Brain microvascular endothelial cell (primary cell): ENCODE results near the gene CD109.

Source experiments
- DNase-seq: peaks from one replicate; pipeline ENCODE4 v3.0.0-alpha.2; 2020
- H3K27ac ChIP-seq: fragments of 250-450 bp; sonication (Bioruptor Pico); 2 replicates; pipeline ENCODE4 v1.5.1; 2020; ENCODE audit warnings: mild to moderate bottlenecking, moderate library complexity
- H3K27me3 ChIP-seq: fragments of 250-450 bp; sonication (Bioruptor Pico); replicated peaks from 2 replicates; pipeline ENCODE4 v1.5.1; 2020; ENCODE audit warnings: mild to moderate bottlenecking
- H3K36me3 ChIP-seq: fragments of 250-450 bp; sonication (Bioruptor Pico); replicated peaks from 2 replicates; pipeline ENCODE4 v1.5.1; 2020; ENCODE audit warnings: mild to moderate bottlenecking
- H3K4me3 ChIP-seq: 2 replicates; pipeline ENCODE4 v1.5.1; 2011; ENCODE audit warnings: low read depth, mild to moderate bottlenecking, control low read depth, low read length, moderate library complexity
- in situ Hi-C: cut with HindIII; loops from 2 replicates; pipeline ENCODE4 v1.10.0; 2017; ENCODE audit warnings: low sequenced_read_pairs, low pct_ligation_motif_present
- TF ChIP-seq, protein P1 (sequence below): IDR thresholded peaks from 2 replicates; pipeline ENCODE4 v1.5.1; 2011; ENCODE audit warnings: low read depth, mild to moderate bottlenecking, moderate library complexity, low read length, control low read depth, inconsistent platforms; ENCODE audit errors: missing control alignments

Gene CD109

DNA sequence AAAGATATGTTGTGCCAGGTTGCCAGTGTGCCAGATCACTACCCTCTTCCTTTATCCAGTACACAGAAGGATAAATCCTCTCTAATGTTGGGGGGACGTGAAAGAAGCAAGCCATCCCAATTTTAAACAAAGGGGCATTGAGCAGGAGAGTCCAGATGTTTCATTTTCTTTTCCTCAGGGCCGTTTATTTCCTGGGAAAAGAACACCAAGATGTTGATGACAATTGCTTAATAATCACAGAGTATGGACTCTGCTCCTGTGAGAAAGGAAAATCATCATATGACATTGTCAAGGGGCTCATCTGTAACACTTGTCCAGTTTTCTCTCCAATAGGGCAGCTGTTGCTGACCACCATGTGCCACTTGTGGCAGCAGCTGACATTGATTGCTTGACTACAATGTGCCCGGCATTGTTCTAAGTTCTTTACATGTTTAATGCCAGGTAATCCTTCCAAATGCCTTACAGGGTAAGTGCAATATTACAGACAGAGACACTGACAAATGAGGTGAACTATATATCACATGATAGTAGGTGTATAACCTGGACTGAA is 161.4 kb downstream of the CD109 start:
- H3K4me3 ChIP-seq: no peak overlapping the region
- DNase-seq: no peak
- no peaks in the 10 kb centered on the region for H3K27me3 ChIP-seq
- H3K27ac ChIP-seq: no peak overlapping the region
- in situ Hi-C loops: no loop called here
- H3K36me3 ChIP-seq: no peaks in the 10 kb centered on the region
- TF ChIP-seq, protein P1, sequence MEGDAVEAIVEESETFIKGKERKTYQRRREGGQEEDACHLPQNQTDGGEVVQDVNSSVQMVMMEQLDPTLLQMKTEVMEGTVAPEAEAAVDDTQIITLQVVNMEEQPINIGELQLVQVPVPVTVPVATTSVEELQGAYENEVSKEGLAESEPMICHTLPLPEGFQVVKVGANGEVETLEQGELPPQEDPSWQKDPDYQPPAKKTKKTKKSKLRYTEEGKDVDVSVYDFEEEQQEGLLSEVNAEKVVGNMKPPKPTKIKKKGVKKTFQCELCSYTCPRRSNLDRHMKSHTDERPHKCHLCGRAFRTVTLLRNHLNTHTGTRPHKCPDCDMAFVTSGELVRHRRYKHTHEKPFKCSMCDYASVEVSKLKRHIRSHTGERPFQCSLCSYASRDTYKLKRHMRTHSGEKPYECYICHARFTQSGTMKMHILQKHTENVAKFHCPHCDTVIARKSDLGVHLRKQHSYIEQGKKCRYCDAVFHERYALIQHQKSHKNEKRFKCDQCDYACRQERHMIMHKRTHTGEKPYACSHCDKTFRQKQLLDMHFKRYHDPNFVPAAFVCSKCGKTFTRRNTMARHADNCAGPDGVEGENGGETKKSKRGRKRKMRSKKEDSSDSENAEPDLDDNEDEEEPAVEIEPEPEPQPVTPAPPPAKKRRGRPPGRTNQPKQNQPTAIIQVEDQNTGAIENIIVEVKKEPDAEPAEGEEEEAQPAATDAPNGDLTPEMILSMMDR: no peak

DNA sequence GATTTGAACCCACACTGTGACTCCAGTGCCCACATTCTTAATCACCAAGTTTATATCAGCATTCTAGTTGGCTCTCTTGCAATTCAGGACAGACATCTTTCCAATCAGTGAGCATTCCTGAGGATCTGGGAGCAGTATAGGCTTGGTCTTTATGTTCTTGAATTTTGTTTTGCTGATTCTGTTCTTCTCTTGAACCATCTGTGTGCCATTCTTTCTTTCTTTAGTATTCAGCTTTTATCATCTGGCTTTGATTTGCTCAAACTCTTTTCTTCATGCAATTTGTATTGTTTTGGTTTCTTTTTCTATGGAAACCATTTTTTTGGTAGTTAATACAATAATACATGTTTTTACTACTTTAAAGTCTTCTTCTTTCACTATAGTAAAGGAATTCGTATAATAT is 162.4 kb downstream of the CD109 start:
- Histone ChIP-seq H3K36me3 (no peaks in the 10 kb centered on the region), H3K4me3 (no peak overlapping the region), H3K27ac (no peak overlapping the region), H3K27me3 (no peaks in the 10 kb centered on the region)
- in situ Hi-C loops: no loop called here
- no peak for DNase-seq
- TF ChIP-seq, protein P1: no peak

DNA sequence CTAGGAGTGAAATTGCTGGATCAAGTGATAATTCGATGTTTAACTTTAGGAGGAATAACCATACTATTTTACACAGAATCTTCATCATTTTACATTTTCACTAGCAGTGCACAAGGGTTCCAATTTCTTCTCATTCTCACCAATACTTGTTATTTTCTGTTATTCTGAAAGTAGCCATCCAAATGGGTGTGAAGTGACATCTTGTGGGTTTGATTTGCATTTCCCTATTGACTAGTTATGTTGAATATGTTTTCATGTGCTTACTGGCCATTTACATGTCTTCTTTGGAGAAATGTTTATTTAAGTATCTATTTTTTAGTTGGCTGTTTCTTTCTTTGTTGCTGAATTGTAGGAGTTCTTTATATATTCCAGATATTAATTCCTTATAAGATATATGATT is 164.3 kb downstream of the CD109 start:
- DNase-seq: no peak
- Histone ChIP-seq H3K27ac (no peak overlapping the region), H3K27me3 (no peaks in the 10 kb centered on the region), H3K36me3 (no peaks in the 10 kb centered on the region), H3K4me3 (no peak overlapping the region)
- TF ChIP-seq, protein P1: no peak
- in situ Hi-C loops: no loop called here

DNA sequence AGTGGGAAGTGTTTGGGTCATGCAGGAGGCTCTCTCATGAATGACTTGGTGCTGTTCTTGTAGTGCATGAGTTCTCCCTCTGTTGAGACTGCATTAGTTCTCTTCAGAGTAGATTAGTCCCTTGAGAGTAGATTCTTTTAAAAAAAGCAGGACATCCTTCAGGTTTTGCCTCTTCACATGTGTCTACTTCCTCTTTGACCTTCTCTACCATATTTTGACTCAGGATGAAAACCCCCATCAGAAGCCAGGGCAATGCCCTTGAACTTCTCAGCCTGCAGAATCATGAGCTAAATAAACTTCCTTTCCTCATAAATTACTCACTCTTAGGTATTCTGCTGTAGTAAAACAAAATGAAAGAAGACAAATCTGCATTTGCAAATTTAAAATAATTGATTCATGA is 170.3 kb downstream of the CD109 start:
- in situ Hi-C loops: no loop called here
- no peak for DNase-seq

DNA sequence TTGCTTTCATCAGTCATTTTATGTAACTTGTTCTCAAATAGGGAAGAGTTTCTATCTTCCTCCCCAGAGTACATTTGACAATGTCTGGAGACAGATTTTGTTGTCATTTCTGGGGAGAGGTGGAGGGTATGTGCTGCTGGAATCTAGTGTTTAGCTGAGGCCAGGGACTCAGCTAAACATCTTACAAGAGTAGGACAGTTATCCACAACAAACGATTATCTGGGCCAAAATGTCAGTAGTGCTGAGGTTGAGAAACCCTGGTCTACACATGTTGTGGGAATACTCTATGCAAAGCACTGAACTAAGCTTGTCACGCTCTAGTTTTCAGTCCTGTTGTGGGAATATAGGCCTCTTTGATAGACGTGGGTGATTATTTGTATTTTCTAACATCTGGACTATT is 171.4 kb downstream of the CD109 start:
- in situ Hi-C loops: no loop called here
- TF ChIP-seq, protein P1: no peak
- H3K36me3 ChIP-seq: no peaks in the 10 kb centered on the region
- DNase-seq: no peak
- no peak overlapping the region for H3K27ac ChIP-seq
- H3K27me3 ChIP-seq: no peaks in the 10 kb centered on the region
- H3K4me3 ChIP-seq: no peak overlapping the region

More for the DNA sequence above, 170.3 kb downstream of the CD109 start:
- Histone ChIP-seq H3K36me3 (no peaks in the 10 kb centered on the region), H3K27ac (no peak overlapping the region), H3K4me3 (no peak overlapping the region), H3K27me3 (no peaks in the 10 kb centered on the region)
- TF ChIP-seq, protein P1: no peak

DNA sequence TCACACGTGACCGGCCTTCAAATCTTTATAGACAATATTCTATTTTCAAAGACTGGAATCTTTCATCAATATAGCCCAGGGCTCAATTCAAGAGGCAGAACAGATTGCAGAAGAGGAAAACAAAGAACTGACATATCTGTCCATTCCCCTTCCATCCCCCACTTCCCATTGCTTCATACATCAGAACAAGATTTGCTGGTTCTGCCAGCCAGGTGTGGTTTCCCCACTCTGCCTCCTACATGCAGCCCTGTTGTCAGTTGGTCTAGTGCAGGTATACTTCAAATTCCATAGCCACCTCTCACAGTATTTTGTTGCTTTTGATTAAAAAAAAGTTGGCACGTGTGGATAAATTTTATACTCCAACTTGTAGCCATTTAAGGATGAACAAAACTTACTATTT is 174.9 kb downstream of the CD109 start:
- in situ Hi-C loops: no loop called here
- no peak overlapping the region for H3K4me3 ChIP-seq
- no peaks in the 10 kb centered on the region for H3K27me3 ChIP-seq
- H3K27ac ChIP-seq: no peak overlapping the region
- TF ChIP-seq, protein P1: no peak
- DNase-seq: no peak
- no peaks in the 10 kb centered on the region for H3K36me3 ChIP-seq
